Measurements from ENCODE around the gene DPH1.

Gene DPH1

GRCh38 chr17:2082003-2082781 is 52.2 kb downstream of the DPH1 start:
- DNase-seq (ENCODE audit: low read depth): no peak

GRCh38 chr17:2083613-2084035 is 53.7 kb downstream of the DPH1 start:
- no peak for DNase-seq (ENCODE audit: low read depth)

GRCh38 chr17:2084036-2084765 is 54.2 kb downstream of the DPH1 start:
- DNase-seq (ENCODE audit: low read depth): no peak

GRCh38 chr17:2084766-2085647 is 55.1 kb downstream of the DPH1 start:
- no peak for DNase-seq (ENCODE audit: low read depth)

- no peak for DNase-seq (ENCODE audit: low read depth)
Measured at GRCh38 chr17:2085648-2085949, 55.6 kb downstream of the DPH1 start.

GRCh38 chr17:2086306-2086705 is 56.4 kb downstream of the DPH1 start:
- no peak for DNase-seq (ENCODE audit: low read depth)

- DNase-seq (ENCODE audit: low read depth): peak; percentile 27
Measured at GRCh38 chr17:2087597-2088211, 57.8 kb downstream of the DPH1 start.

- no peak for DNase-seq (ENCODE audit: low read depth)
Measured at GRCh38 chr17:2089021-2089422, 59.1 kb downstream of the DPH1 start.

- DNase-seq (ENCODE audit: low read depth): no peak
Measured at GRCh38 chr17:2090210-2090641, 60.3 kb downstream of the DPH1 start.

- no peak for DNase-seq (ENCODE audit: low read depth)
Measured at GRCh38 chr17:2090804-2091534, 61.0 kb downstream of the DPH1 start.

GRCh38 chr17:2092253-2092652 is 62.3 kb downstream of the DPH1 start:
- DNase-seq (ENCODE audit: low read depth): no peak

GRCh38 chr17:2093349-2093748 is 63.4 kb downstream of the DPH1 start:
- DNase-seq (ENCODE audit: low read depth): no peak

All from stimulated activated CD8-positive, alpha-beta memory T cell treated with anti-CD3 and anti-CD28 coated beads, Interleukin-12 subunit alpha, Interleukin-12 subunit beta, amount 100 ng/mL, for 4 hours (primary cell).